Urinary bladder (tissue), 4 donors: ENCODE measurements around the gene ACACA. TPM values are rescaled to one million over a fixed set of nuclear protein-coding genes. Genes with fewer than 3 reads are reported as not detected.

Experiments used
- DNase-seq: peaks from one replicate; pipeline ENCODE4 v3.0.0-alpha.2; 2015; ENCODE audit errors: extremely low spot score
- H3K27ac ChIP-seq: one replicate; pipeline ENCODE4 v1.5.1; 2013; ENCODE audit warnings: low read depth, mild to moderate bottlenecking, moderate library complexity
- H3K36me3 ChIP-seq: one replicate; pipeline ENCODE4 v1.6.1; 2013; ENCODE audit warnings: mild to moderate bottlenecking, moderate library complexity; ENCODE audit not compliant: insufficient read depth
- H3K4me1 ChIP-seq: one replicate; pipeline ENCODE4 v1.6.1; 2013; ENCODE audit warnings: mild to moderate bottlenecking, moderate library complexity; ENCODE audit not compliant: insufficient read depth
- H3K4me3 ChIP-seq: one replicate; pipeline ENCODE4 v1.5.1; 2013; ENCODE audit warnings: low read depth, low read length
- WGBS: extraction: QIAGEN DNeasy Blood & Tissue Kit; methylation state at CpG from one replicate; pipeline ENCODE4 v1.1.7; 2013; 5-methylcytosine and 5-hydroxymethylcytosine counted together
- polyA plus RNA-seq: library from polyadenylated mRNA; stranded (reverse); fragments of 200-250 nt; gene quantifications from one replicate; pipeline ENCODE4 v1.2.3, GENCODE V29; 2013
- total RNA-seq: library from RNA; depleted of rRNA; stranded (reverse); fragments of >200 nt; gene quantifications from one replicate; pipeline ENCODE4 v1.2.3, GENCODE V29; 2014
- donor health status: healthy with polysubstance abuse.
- donor health status: healthy.

The ACACA gene
- total and polyA plus RNA-seq, 2 donors, result 31.7 to 70.6 TPM

GRCh38 chr17:37211136-37211535 is 195.5 kb downstream of the ACACA start:
- H3K4me3 ChIP-seq, result no peak overlapping the region
- peaks cover 1% of the 10 kb centered on the region for H3K36me3 ChIP-seq
- 75% methylated on average over 2 of the region's 2 CpGs for WGBS
- no peaks in the 10 kb centered on the region for H3K4me1 ChIP-seq
- no peak for DNase-seq
- no peak overlapping the region for H3K27ac ChIP-seq

GRCh38 chr17:37207103-37207502 is 199.5 kb downstream of the ACACA start:
- no peak for DNase-seq
- 93% methylated on average over 1 of the region's 1 CpG for WGBS
- Histone ChIP-seq H3K4me1 (no peaks in the 10 kb centered on the region), H3K27ac (no peak overlapping the region), H3K36me3 (peaks cover 2% of the 10 kb centered on the region), H3K4me3 (no peak overlapping the region)

DNA sequence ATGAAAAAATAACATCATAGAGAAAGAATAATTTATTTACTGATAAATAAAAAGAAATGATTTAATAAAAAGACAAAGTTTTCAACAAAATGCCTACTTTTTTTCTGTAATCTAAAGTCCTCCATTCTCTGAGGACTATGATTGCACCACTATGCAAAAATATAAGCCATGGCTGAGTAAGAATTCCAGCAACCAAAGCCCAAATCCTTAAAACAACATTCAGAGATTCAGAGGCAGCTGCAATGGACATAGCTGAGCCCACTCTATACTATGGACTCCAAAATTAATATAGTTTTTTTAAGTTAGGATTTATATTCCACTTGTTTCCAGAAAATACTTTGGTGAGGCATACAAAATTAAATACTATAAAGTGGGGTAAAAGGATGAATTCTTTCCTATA is 200.3 kb downstream of the ACACA start:
- DNase-seq, result no peak
- H3K4me1 ChIP-seq, result no peaks in the 10 kb centered on the region
- no peak overlapping the region for H3K27ac ChIP-seq
- H3K4me3 ChIP-seq, result no peak overlapping the region
- peaks cover 2% of the 10 kb centered on the region for H3K36me3 ChIP-seq

- no peaks in the 10 kb centered on the region for H3K4me1 ChIP-seq
- H3K36me3 ChIP-seq, result no peaks in the 10 kb centered on the region
- no peak overlapping the region for H3K4me3 ChIP-seq
- no peak for DNase-seq
- H3K27ac ChIP-seq, result no peak overlapping the region
- WGBS, result 91% methylated on average over 2 of the region's 2 CpGs
Observed at GRCh38 chr17:37200497-37200896, 206.1 kb downstream of the ACACA start.

DNA sequence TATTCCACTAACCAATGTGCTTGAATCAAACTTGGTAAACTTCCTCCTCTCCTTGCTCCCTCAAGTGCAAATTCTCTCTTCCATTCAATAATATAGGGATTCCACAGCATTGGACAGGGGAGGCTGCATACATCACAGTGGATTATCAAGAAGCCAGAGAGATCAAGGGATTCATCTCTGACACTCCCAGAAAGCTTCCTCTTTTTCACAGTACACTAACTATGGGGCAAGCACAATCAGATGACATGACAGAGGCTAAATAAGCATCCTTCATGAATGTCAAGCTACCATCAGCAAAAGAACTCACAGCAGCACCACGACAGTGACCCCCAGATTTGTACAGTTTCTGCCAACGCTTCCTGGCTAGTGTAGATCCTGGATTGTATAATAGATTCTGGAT is 209.3 kb downstream of the ACACA start:
- DNase-seq, result no peak
- H3K36me3 ChIP-seq, result no peaks in the 10 kb centered on the region
- no peaks in the 10 kb centered on the region for H3K4me1 ChIP-seq
- no peak overlapping the region for H3K27ac ChIP-seq
- no peak overlapping the region for H3K4me3 ChIP-seq
- WGBS, result 90% methylated on average over 2 of the region's 2 CpGs

DNA sequence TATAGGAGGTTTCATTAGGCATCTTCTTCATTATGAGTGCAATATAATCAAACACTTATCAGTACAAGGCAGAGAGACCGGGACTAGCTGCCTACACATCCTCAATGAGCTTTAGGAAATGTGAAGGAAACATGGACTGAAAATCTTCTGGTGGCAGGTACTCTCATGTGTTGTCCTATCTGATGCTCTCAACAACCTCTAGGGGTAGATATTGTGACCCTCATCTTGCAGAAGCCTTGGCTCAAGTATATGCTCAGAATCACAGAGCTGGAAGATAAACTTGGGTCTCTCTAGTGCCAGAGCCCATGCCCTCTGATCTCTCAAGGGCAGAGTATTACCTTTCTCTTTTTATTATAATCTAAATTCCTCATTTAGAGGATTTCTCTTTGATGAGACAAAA is 212.4 kb downstream of the ACACA start:
- peaks cover 2% of the 10 kb centered on the region for H3K36me3 ChIP-seq
- no peak overlapping the region for H3K4me3 ChIP-seq
- WGBS, result 90% methylated on average over 1 of the region's 1 CpG
- H3K4me1 ChIP-seq, result no peaks in the 10 kb centered on the region
- no peak overlapping the region for H3K27ac ChIP-seq
- DNase-seq, result no peak

GRCh38 chr17:37191219-37191618 is 215.4 kb downstream of the ACACA start:
- no peaks in the 10 kb centered on the region for H3K4me1 ChIP-seq
- H3K4me3 ChIP-seq, result no peak overlapping the region
- no peak for DNase-seq
- no peak overlapping the region for H3K27ac ChIP-seq
- WGBS, result 96% methylated on average over 2 of the region's 2 CpGs
- peaks cover 2% of the 10 kb centered on the region for H3K36me3 ChIP-seq

DNA sequence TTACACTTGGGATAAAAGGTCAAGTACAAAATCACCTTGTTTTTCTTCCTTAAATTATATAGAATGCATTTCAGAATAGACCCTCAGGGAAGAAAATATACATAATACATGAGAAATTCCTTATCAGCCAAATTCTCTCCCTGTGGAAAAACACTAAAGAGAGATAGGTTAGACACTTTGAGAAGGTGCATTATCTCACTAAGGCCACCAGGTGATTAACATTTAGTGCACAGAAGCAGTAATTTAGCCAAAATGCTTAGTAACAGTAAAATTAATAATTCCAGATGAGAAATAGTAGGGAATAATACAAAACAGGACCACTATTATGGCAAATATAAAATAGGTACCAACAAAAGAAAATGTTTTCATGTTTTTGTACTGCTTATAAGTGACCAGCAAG is 216.1 kb downstream of the ACACA start:
- Histone ChIP-seq H3K27ac (no peak overlapping the region), H3K4me3 (no peak overlapping the region), H3K4me1 (no peaks in the 10 kb centered on the region), H3K36me3 (peaks cover 2% of the 10 kb centered on the region)
- no peak for DNase-seq

GRCh38 chr17:37188157-37188556 is 218.5 kb downstream of the ACACA start:
- 93% methylated on average over 11 of the region's 11 CpGs for WGBS
- no peak overlapping the region for H3K4me3 ChIP-seq
- no peak for DNase-seq
- H3K36me3 ChIP-seq, result peaks cover 2% of the 10 kb centered on the region
- no peaks in the 10 kb centered on the region for H3K4me1 ChIP-seq
- H3K27ac ChIP-seq, result no peak overlapping the region

GRCh38 chr17:37187262-37187661 is 219.4 kb downstream of the ACACA start:
- no peaks in the 10 kb centered on the region for H3K4me1 ChIP-seq

DNA sequence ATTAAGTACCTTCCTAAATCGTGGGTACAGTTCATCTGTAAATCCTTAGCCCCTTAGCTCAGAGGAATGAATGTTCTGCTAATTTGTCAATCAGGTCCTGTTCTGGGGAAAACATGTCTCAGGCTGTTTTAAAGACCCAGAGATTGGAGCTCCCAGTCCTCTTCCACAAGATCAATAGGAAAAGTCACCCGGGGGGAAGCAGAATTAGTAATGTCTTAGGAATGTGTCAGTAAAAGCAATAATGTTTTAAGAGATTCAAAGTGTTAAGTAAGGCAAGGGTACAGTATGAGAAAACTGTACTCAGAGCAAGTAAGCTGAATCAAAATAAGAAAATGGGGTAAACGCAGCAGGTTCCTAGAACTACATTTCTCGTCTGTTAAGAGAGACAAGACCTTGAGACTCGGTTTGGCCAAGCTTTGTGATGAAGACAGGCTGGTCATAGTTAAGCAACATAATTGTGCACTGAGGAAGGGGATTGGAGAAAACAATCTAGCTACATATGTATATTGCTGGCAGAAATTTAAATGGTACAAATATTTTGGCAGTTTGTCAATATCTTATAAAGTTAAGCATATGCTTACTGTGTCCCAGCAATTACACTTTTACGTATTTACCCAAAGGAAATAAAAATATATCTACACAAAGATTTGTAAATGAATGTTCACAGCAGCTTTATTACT is 223.7 kb downstream of the ACACA start:
- Histone ChIP-seq H3K4me1 (no peaks in the 10 kb centered on the region), H3K4me3 (no peak overlapping the region), H3K27ac (no peak overlapping the region), H3K36me3 (peaks cover 5% of the 10 kb centered on the region)
- DNase-seq, result no peak
- WGBS, result 69% methylated on average over 6 of the region's 6 CpGs

More at GRCh38 chr17:37187262-37187661, 219.4 kb downstream of the ACACA start:
- no peak overlapping the region for H3K27ac ChIP-seq
- DNase-seq, result no peak
- 25% methylated on average over 3 of the region's 3 CpGs for WGBS
- peaks cover 2% of the 10 kb centered on the region for H3K36me3 ChIP-seq
- no peak overlapping the region for H3K4me3 ChIP-seq

DNA sequence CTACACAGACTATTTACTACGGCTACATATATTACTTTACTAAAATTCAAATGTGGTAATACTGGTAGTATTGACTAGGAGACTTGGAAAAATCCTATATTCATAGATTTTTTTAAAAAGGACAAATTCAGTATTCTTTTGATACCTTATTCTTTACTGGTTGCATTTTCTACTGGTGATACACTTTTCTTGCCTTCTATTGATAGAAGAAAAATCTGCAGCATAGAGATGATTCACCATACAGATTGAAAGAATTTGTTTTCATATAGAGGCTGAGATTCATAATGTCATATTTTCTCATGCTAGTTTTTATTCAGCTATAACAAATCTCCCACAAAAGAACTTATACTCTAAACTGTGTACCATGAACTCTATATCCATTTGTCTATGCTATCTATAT is 226.3 kb downstream of the ACACA start:
- Histone ChIP-seq H3K36me3 (peaks cover 5% of the 10 kb centered on the region), H3K27ac (no peak overlapping the region), H3K4me3 (no peak overlapping the region), H3K4me1 (no peaks in the 10 kb centered on the region)
- DNase-seq, result no peak
- WGBS, result 77% methylated on average over 1 of the region's 1 CpG

DNA sequence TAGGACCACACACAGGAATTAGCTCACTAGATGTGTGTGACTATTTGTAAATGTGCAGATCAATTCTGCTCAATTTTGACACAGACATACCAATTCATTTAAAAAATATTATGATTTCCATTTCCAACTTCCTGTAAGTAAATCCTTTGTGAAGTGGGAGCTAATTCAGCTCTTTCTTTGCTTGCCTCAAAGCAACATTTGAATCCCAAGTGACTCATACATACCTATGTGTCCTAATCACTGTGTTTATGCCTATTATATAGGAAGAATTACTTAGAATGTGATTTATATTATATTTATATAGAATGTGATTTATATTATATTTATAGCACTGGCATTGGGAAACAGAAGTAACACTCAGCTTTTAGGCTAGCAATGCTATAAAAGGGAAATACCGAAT is 226.7 kb downstream of the ACACA start:
- DNase-seq, result no peak
- Histone ChIP-seq H3K4me1 (no peaks in the 10 kb centered on the region), H3K4me3 (no peak overlapping the region), H3K27ac (no peak overlapping the region), H3K36me3 (peaks cover 5% of the 10 kb centered on the region)
- WGBS, result 76% methylated on average over 1 of the region's 1 CpG

DNA sequence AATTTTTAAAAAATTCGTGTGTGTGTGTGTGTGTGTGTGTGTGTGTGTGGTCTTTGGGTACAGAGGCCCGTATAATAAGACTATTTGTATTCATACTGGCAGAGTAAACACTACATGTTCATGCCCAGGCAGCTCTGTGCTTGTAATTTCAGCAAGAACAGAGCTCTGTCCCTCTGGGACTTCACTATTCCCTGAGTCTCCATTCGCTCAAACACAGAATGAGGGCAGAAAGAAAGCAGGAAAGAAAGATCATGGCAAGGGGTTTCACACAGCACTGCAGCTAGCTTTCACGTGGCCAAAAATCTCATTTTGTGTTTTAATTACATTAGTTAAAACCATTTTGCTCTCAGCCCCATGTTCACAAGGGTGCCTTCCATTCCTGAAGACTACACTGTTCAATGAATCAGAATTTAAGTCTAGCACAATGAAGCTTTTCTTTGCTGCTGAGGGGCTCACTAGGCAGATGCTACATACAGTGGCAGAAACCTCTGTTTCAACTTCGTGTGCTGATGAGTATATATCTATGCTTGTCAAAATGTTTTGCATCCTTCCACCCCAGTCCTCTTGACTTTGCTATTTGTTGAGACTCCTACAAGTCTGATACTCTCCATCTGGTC is 229.3 kb downstream of the ACACA start:
- Histone ChIP-seq H3K36me3 (peaks cover 5% of the 10 kb centered on the region), H3K4me1 (no peaks in the 10 kb centered on the region), H3K4me3 (no peak overlapping the region), H3K27ac (no peak overlapping the region)
- DNase-seq, result peak; percentile 20
- 59% methylated on average over 5 of the region's 5 CpGs for WGBS
